ENCODE measurements around the gene MRPL53. TPM values are rescaled to one million over a fixed set of nuclear protein-coding genes. Genes with fewer than 3 reads are reported as not detected.
"Not testable (repeated sequence)": the region's sequence is repeated elsewhere in the genome, so short reads cannot be mapped to it uniquely, and the experiment has no call there.

MRPL53 gene
- total RNA-seq, 6 donors from 2014 or later = 19.9 to 87.1 (median 30.1) TPM

- peak overlapping the region; percentile 86 to 93 (median 90) for H3K27ac ChIP-seq
- no peaks in the 10 kb centered on the region for H3K9me3 ChIP-seq
- DNase-seq (no peak), ATAC-seq (ENCODE audit: low FRiP score in 2 of 2) (no peak)
- 62 to 68% methylated on average over 16 of the region's 16 CpGs for WGBS, 2 donors
- peak overlapping the region; percentile 62 to 80 (median 74) for H3K4me3 ChIP-seq
- no peak for TF ChIP-seq POLR2AphosphoS5 (IDR thresholded peaks at IDR 0.05)
- TF ChIP-seq EP300 (IDR thresholded peaks at IDR 0.05) = no peak
- TF ChIP-seq POLR2A (IDR thresholded peaks at IDR 0.05) = no peak
- TF ChIP-seq CTCF (IDR thresholded peaks at IDR 0.05) = no peak
- H3K4me1 ChIP-seq = peaks cover 13 to 22% (median 19%) of the 10 kb centered on the region in 4 donors
- H3K36me3 ChIP-seq = peaks cover 0 to 19% (median 12%) of the 10 kb centered on the region in 4 donors
- H3K27me3 ChIP-seq = no peaks in the 10 kb centered on the region
These were observed 981 bp downstream of the MRPL53 start for GRCh38 chr2:74471332-74472065.

DNA sequence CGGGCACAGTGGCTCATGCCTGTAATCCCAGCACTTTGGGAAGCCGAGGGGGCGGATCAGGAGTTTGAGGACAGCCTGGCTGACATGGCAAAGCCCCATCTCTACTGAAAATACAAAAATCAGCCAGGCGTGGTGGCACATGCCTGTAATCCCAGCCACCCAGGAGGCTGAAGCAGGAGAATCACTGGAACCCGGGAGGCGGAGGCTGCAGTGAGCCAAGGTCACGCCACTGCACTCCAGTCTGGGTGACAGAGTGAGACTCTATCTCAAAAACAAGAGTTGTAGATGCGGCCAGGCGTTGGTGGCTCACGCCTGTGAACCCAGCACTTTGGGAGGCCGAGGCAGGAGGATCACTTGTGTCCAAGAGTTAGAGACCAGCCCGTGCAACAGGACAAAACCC lies 1.7 kb downstream of the MRPL53 start:
- 95 to 96% methylated on average over 12 of the region's 12 CpGs for WGBS, 2 donors

DNA sequence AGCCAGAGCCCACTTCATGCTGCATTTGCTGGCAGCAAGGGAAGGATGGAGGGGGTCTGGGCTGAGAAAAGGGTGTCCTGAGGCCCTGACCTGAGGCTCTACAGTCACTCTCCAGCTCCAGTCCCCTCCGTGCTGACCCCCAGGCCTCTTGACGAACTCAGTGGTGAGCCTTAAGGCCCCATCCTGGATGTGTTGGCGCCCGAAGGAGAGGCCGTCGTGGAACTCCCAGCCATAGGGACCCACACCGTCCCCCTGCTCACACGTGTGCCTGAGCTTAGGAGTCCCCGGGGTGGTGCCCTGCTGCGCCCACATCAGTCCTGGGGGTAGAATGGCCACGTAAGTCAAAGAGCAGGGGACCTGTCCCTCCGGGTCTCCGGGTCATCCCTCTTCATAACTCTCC lies 8.1 kb downstream of the MRPL53 start:
- Histone ChIP-seq H3K27me3 (no peaks in the 10 kb centered on the region), H3K4me1 (peaks cover 15 to 29% (median 19%) of the 10 kb centered on the region in 4 donors), H3K36me3 (peaks cover 0 to 26% (median 12%) of the 10 kb centered on the region in 4 donors), H3K4me3 (peak overlapping the region; percentile 70 to 99 (median 86)), H3K9me3 (no peaks in the 10 kb centered on the region), H3K27ac (peak overlapping the region; percentile 71 to 91 (median 84))
- 3 to 6% methylated on average over 9 to 13 of the region's 13 CpGs for WGBS, 2 donors
- TF ChIP-seq CTCF (IDR thresholded peaks at IDR 0.05) (no peak), EP300 (IDR thresholded peaks at IDR 0.05) (no peak), POLR2AphosphoS5 (IDR thresholded peaks at IDR 0.05) (no peak), POLR2A (IDR thresholded peaks at IDR 0.05) (no peak)
- no peak for DNase-seq
- peak in 1 of 2 donors; percentile 1 for ATAC-seq (ENCODE audit: low FRiP score in 2 of 2)

More for the DNA sequence above, 1.7 kb downstream of the MRPL53 start:
- H3K4me3 ChIP-seq; H3K27me3 ChIP-seq; H3K9me3 ChIP-seq; ATAC-seq (ENCODE audit: low FRiP score in 2 of 2); H3K27ac ChIP-seq: not testable (repeated sequence)
- Histone ChIP-seq H3K4me1 (peaks cover 18 to 26% (median 23%) of the 10 kb centered on the region in 4 donors), H3K36me3 (peaks cover 0 to 17% (median 11%) of the 10 kb centered on the region in 4 donors)
- peak in 1 of 2 donors; percentile 25 for DNase-seq

DNA sequence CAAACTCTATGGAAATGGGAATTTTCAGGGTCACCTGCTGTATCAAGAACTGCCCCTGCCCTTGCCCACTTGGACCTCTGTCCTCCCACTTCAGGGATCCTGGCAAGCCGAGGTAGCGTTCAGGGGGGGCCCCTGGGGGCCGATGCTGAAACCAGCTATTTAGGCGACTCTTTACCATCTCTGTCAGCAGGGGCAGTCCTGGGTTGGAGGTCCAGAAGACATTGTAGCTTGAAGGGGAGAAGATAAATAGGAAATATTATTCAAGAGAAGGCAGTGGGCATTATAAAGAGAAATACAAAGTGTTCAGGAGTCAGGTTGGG lies 9.7 kb downstream of the MRPL53 start:
- DNase-seq (no peak), ATAC-seq (ENCODE audit: low FRiP score in 2 of 2) (no peak)
- Histone ChIP-seq H3K36me3 (peaks cover 0 to 26% (median 12%) of the 10 kb centered on the region in 4 donors), H3K4me1 (peaks cover 24 to 37% (median 27%) of the 10 kb centered on the region in 4 donors), H3K27me3 (no peaks in the 10 kb centered on the region), H3K27ac (no peak overlapping the region), H3K9me3 (no peaks in the 10 kb centered on the region), H3K4me3 (no peak overlapping the region)
- WGBS, 2 donors = 75 to 85% methylated on average over 4 of the region's 4 CpGs
- no peak for TF ChIP-seq POLR2A (IDR thresholded peaks at IDR 0.05)
- TF ChIP-seq POLR2AphosphoS5 (IDR thresholded peaks at IDR 0.05) = no peak
- no peak for TF ChIP-seq EP300 (IDR thresholded peaks at IDR 0.05)
- TF ChIP-seq CTCF (IDR thresholded peaks at IDR 0.05) = no peak

DNA sequence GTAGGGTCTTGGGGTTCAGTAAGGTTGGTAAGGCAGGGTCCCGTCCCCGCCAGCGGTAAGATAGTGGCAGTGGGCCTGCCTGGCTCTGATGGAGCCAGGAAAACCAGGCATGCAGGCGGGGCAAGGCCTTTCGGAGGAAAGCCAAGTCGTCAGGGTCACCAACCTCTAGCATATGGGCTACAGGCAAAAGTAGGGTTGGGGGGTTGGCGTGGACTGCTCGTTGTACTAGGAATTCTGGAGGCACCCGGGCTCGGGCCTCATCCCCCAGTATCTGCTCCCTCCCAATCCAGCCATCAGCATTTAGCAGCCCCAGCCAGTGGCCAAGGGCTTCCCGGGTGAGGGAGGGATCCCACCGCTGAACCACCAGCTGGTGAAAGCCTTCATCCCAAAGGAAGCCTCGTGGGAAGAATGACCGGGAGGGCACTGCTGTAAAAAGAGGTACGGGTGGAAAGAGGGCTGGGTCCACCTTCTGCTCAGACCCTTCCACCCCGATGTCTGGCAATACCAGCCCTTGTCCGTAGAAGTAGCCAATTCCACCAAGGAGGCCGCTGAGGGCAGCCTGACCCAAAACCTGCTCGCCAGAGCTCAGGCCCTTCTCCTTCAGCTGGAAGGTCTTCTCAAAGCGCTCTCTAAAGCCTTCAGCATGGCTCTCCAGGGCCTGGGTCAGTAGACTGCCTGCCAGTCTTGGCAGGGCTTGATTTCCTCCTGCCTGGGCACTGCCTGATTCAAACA lies 10.3 kb downstream of the MRPL53 start:
- no peak overlapping the region for H3K4me3 ChIP-seq
- ATAC-seq (ENCODE audit: low FRiP score in 2 of 2) = no peak
- DNase-seq = no peak
- 87 to 90% methylated on average over 15 to 20 of the region's 20 CpGs for WGBS, 2 donors
- H3K27me3 ChIP-seq = no peaks in the 10 kb centered on the region
- H3K36me3 ChIP-seq = peaks cover 0 to 26% (median 12%) of the 10 kb centered on the region in 4 donors
- H3K9me3 ChIP-seq = no peaks in the 10 kb centered on the region
- H3K4me1 ChIP-seq = peaks cover 26 to 43% (median 29%) of the 10 kb centered on the region in 4 donors
- no peak for TF ChIP-seq CTCF (IDR thresholded peaks at IDR 0.05)
- no peak for TF ChIP-seq POLR2A (IDR thresholded peaks at IDR 0.05)
- no peak for TF ChIP-seq EP300 (IDR thresholded peaks at IDR 0.05)
- no peak for TF ChIP-seq POLR2AphosphoS5 (IDR thresholded peaks at IDR 0.05)
- no peak overlapping the region for H3K27ac ChIP-seq
